Activated CD8-positive, alpha-beta memory T cell treated with anti-CD3 and anti-CD28 coated beads, Interleukin-2, amount 50 U/mL, for 24 hours (primary cell): ENCODE results near the gene CFAP74.
A peak's percentile ranks its signal among the peaks of the same experiment; 100 is the strongest.

Experiments used
- DNase-seq: peaks from one replicate; pipeline ENCODE4 v3.0.0-alpha.2; 2020; ENCODE audit errors: extremely low read depth

Gene CFAP74

GRCh38 chr1:1929639-1930545 is 73.7 kb downstream of the CFAP74 start:
- DNase-seq: no peak

GRCh38 chr1:1929102-1929638 is 74.4 kb downstream of the CFAP74 start:
- DNase-seq: no peak

- no peak for DNase-seq
Measured at GRCh38 chr1:1928231-1929101, 75.1 kb downstream of the CFAP74 start.

GRCh38 chr1:1927751-1928150 is 75.8 kb downstream of the CFAP74 start:
- no peak for DNase-seq

- no peak for DNase-seq
Measured at GRCh38 chr1:1926886-1927660, 76.5 kb downstream of the CFAP74 start.

GRCh38 chr1:1926346-1926811 is 77.2 kb downstream of the CFAP74 start:
- DNase-seq: no peak

GRCh38 chr1:1925437-1926345 is 77.9 kb downstream of the CFAP74 start:
- DNase-seq: no peak

GRCh38 chr1:1924849-1925248 is 78.7 kb downstream of the CFAP74 start:
- DNase-seq: no peak

GRCh38 chr1:1924386-1924785 is 79.2 kb downstream of the CFAP74 start:
- no peak for DNase-seq

GRCh38 chr1:1922956-1923833 is 80.4 kb downstream of the CFAP74 start:
- no peak for DNase-seq

- no peak for DNase-seq
Measured at GRCh38 chr1:1922702-1922955, 81.0 kb downstream of the CFAP74 start.

GRCh38 chr1:1921901-1922701 is 81.5 kb downstream of the CFAP74 start:
- DNase-seq: no peak

- no peak for DNase-seq
Measured at GRCh38 chr1:1921459-1921862, 82.1 kb downstream of the CFAP74 start.

GRCh38 chr1:1920608-1921458 is 82.8 kb downstream of the CFAP74 start:
- no peak for DNase-seq

GRCh38 chr1:1920057-1920607 is 83.5 kb downstream of the CFAP74 start:
- no peak for DNase-seq

- DNase-seq: peak; percentile 90
Measured at GRCh38 chr1:1919304-1920056, 84.1 kb downstream of the CFAP74 start.

- no peak for DNase-seq
Measured at GRCh38 chr1:1918901-1919303, 84.7 kb downstream of the CFAP74 start, which contains the start of gene TMEM52. Gene TMEM52, minus strand, starts transcription at chr1:1919279. Its CDS starts 14 bp downstream, at chr1:1919265.
